Activated B cell treated with CpG ODN at 0.5 μM for 24 hours (primary cell): ENCODE data around the gene KRTAP5-3. TPM values are rescaled to one million over a fixed set of nuclear protein-coding genes. Genes with fewer than 3 reads are reported as not detected.
"Not testable (repeated sequence)": the region's sequence is repeated elsewhere in the genome, so short reads cannot be mapped to it uniquely, and the experiment has no call there.

Experiments used
- ATAC-seq: fragments of 200-7000 bp; cut with Tn5 transposase; one replicate; pipeline ENCODE4 v1.10.0; 2021; ENCODE audit warnings: low read depth, mild to moderate bottlenecking, moderate library complexity
- CTCF ChIA-PET: fragments of 350-600 bp; sonication (Branson Sonifier 250); formaldehyde crosslinking; loops from one replicate; lab custom pipeline; 2021; ENCODE audit warnings: antibody characterized with exemption; lab: Charles Lee
- POLR2A ChIA-PET: fragments of 350-600 bp; sonication (Branson Sonifier 250); formaldehyde crosslinking; loops from one replicate; lab custom pipeline; 2021; ENCODE audit warnings: antibody characterized with exemption; lab: Charles Lee
- DNase-seq: peaks from one replicate; pipeline ENCODE4 v3.0.0; 2022
- H3K27ac Mint-ChIP-seq: one replicate; pipeline ENCODE4 v1.8.0; 2020; ENCODE audit warnings: mixed read lengths
- H3K27me3 Mint-ChIP-seq: one replicate; pipeline ENCODE4 v1.8.0; 2021; ENCODE audit warnings: mixed read lengths
- H3K36me3 Mint-ChIP-seq: one replicate; pipeline ENCODE4 v1.8.0; 2021; ENCODE audit warnings: low read depth, mixed read lengths
- H3K4me1 Mint-ChIP-seq: one replicate; pipeline ENCODE4 v1.8.0; 2021; ENCODE audit warnings: mixed read lengths
- H3K4me3 Mint-ChIP-seq: one replicate; pipeline ENCODE4 v1.8.0; 2020; ENCODE audit warnings: mild to moderate bottlenecking, mixed read lengths
- H3K9me3 Mint-ChIP-seq: one replicate; pipeline ENCODE4 v1.8.0; 2020; ENCODE audit warnings: mixed read lengths
- CTCF ChIP-seq: fragments of 200-600 bp; IDR thresholded peaks from one replicate; pipeline ENCODE4 v1.8.0; 2022; ENCODE audit warnings: antibody characterized with exemption, mild to moderate bottlenecking
- intact Hi-C: fragments of 100-400 bp; cut with micrococcal nuclease; formaldehyde crosslinking; loops from one replicate; pipeline ENCODE4 v1.15.1; 2024
- total RNA-seq: library from RNA; stranded (reverse); gene quantifications from 2 replicates; pipeline ENCODE4 v1.2.3, GENCODE V29; 2022

The KRTAP5-3 gene
- total RNA-seq, 1 donor from 2014 or later = not detected

GRCh38 chr11:1586699-1587098 is 21.6 kb downstream of the KRTAP5-3 start:
- Mint-ChIP-seq H3K4me1 (peaks cover 36% of the 10 kb centered on the region), H3K27me3 (peaks cover 21% of the 10 kb centered on the region), H3K9me3 (no peaks in the 10 kb centered on the region), H3K36me3 (no peaks in the 10 kb centered on the region), H3K27ac (no peak overlapping the region), H3K4me3 (no peak overlapping the region)
- ChIA-PET CTCF (interaction anchor here (0.7 kb wide), 2 partner anchors 8 to 12 kb away, joined by 3 read pairs; no protein-coding TSS in a partner anchor), POLR2A (no interaction called here)
- no peak for TF ChIP-seq CTCF
- ATAC-seq (no peak), DNase-seq (no peak)
- intact Hi-C loops = no loop called here

- not testable (repeated sequence) for H3K27ac Mint-ChIP-seq
- CTCF ChIA-PET = interaction anchor here (1.3 kb wide), 1 partner anchor 10 kb away, joined by 3 read pairs; no protein-coding TSS in a partner anchor
These were observed 23.4 kb downstream of the KRTAP5-3 start, which contains the start of gene KRTAP5-1 for GRCh38 chr11:1584661-1585370. Gene KRTAP5-1, minus strand, starts transcription at chr11:1585283. Its CDS starts 34 bp downstream, at chr11:1585249.

GRCh38 chr11:1582909-1583308 is 25.4 kb downstream of the KRTAP5-3 start:
- H3K4me3 Mint-ChIP-seq, ATAC-seq, H3K27ac Mint-ChIP-seq, POLR2A ChIA-PET, intact Hi-C loops, H3K36me3 Mint-ChIP-seq, DNase-seq: not testable (repeated sequence)
- Mint-ChIP-seq H3K9me3 (peaks cover 10% of the 10 kb centered on the region), H3K4me1 (peaks cover 21% of the 10 kb centered on the region), H3K27me3 (peaks cover 23% of the 10 kb centered on the region)
- CTCF ChIA-PET = interaction anchor here (1.3 kb wide), 1 partner anchor 8 kb away, joined by 3 read pairs; no protein-coding TSS in a partner anchor

More at GRCh38 chr11:1584661-1585370, 23.4 kb downstream of the KRTAP5-3 start, which contains the start of gene KRTAP5-1:
- Mint-ChIP-seq H3K4me1 (peaks cover 32% of the 10 kb centered on the region), H3K27me3 (peaks cover 18% of the 10 kb centered on the region)
- DNase-seq, POLR2A ChIA-PET, H3K9me3 Mint-ChIP-seq, ATAC-seq, intact Hi-C loops, H3K36me3 Mint-ChIP-seq, H3K4me3 Mint-ChIP-seq: not testable (repeated sequence)

- no peak overlapping the region for H3K4me3 Mint-ChIP-seq
- no peak overlapping the region for H3K27ac Mint-ChIP-seq
- intact Hi-C loops = no loop called here
- peaks cover 10% of the 10 kb centered on the region for H3K9me3 Mint-ChIP-seq
- no peak for TF ChIP-seq CTCF
- POLR2A ChIA-PET = no interaction called here
- CTCF ChIA-PET = interaction anchor here (0.9 kb wide), 1 partner anchor 9 kb away, joined by 3 read pairs; no protein-coding TSS in a partner anchor
- DNase-seq = no peak
- H3K27me3 Mint-ChIP-seq = peaks cover 23% of the 10 kb centered on the region
- H3K36me3 Mint-ChIP-seq = no peaks in the 10 kb centered on the region
- ATAC-seq = no peak
- H3K4me1 Mint-ChIP-seq = peaks cover 16% of the 10 kb centered on the region
These were observed 26.3 kb downstream of the KRTAP5-3 start for GRCh38 chr11:1581976-1582375.

GRCh38 chr11:1576825-1577224 is 31.4 kb downstream of the KRTAP5-3 start:
- intact Hi-C loops = loop anchor here (10.0 kb wide), 1 partner anchor 732 kb away; the partner anchor contains the start of genes POLR2L and TSPAN4
- Mint-ChIP-seq H3K4me3 (no peak overlapping the region), H3K27me3 (peaks cover 12% of the 10 kb centered on the region), H3K9me3 (peaks cover 10% of the 10 kb centered on the region), H3K4me1 (peaks cover 12% of the 10 kb centered on the region), H3K27ac (no peak overlapping the region), H3K36me3 (no peaks in the 10 kb centered on the region)
- CTCF ChIA-PET = interaction anchor here (1.4 to 4.2 kb wide), 2 partner anchors 18 to 374 kb away, joined by 3 to 48 read pairs; no protein-coding TSS in a partner anchor
- ATAC-seq = no peak
- TF ChIP-seq CTCF = no peak
- POLR2A ChIA-PET = no interaction called here
- no peak for DNase-seq

GRCh38 chr11:1575756-1576155 is 32.5 kb downstream of the KRTAP5-3 start:
- peaks cover 11% of the 10 kb centered on the region for H3K27me3 Mint-ChIP-seq
- H3K27ac Mint-ChIP-seq, ATAC-seq, H3K4me3 Mint-ChIP-seq, DNase-seq, H3K36me3 Mint-ChIP-seq, POLR2A ChIA-PET: not testable (repeated sequence)
- peaks cover 10% of the 10 kb centered on the region for H3K9me3 Mint-ChIP-seq
- CTCF ChIA-PET = interaction anchor here (3.3 to 4.2 kb wide), 2 partner anchors 30 to 373 kb away, joined by 35 to 48 read pairs; no protein-coding TSS in a partner anchor
- peaks cover 12% of the 10 kb centered on the region for H3K4me1 Mint-ChIP-seq
- intact Hi-C loops = loop anchor here (2.0 to 10.0 kb wide), 2 partner anchors 187 to 731 kb away; partner anchors contain the start of genes BRSK2, POLR2L and TSPAN4
